ENCODE results near the gene FBXO42.
"Not testable (repeated sequence)": the region's sequence is repeated elsewhere in the genome, so short reads cannot be mapped to it uniquely, and the experiment has no call there.

The FBXO42 gene

DNA sequence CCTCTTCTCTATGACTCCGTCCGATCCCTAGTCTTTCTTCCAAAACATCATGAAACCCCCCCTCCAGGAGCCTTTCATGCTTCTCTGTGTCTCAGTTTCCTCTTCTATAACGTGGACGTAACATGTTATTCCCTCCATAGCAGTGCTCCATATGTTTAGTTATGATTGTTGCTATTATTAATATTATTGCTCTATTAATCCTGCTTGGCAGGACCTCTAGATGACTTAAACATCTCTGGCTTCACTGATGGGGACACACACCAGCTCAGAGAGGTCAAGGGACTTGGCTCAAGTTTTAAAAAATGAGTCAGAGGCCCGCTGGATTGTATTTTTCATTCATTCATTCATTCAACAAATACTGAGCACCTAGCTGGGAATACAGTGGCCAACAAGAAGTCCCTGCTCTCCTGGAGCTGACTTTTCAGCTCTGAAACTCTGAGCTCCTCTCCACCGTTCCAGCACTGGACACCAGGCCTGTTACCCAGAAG is 114.9 kb downstream of the FBXO42 start:
- H3K9me3 Mint-ChIP-seq, result no peaks in the 10 kb centered on the region
- H3K36me3 Mint-ChIP-seq (ENCODE audit: low read depth), result no peaks in the 10 kb centered on the region
- H3K27me3 Mint-ChIP-seq, result no peaks in the 10 kb centered on the region
- H3K4me3 Mint-ChIP-seq, result peak overlapping the region; percentile 87
- peak overlapping the region; percentile 88 for H3K27ac Mint-ChIP-seq
- H3K4me1 Mint-ChIP-seq (ENCODE audit: low read depth), result peaks cover 27% of the 10 kb centered on the region

GRCh38 chr1:16236511-16237342 is 115.6 kb downstream of the FBXO42 start, which contains the start of gene CPLANE2:
TSS of gene CPLANE2 (minus strand) at chr1:16237183. CDS start at chr1:16236742, 441 bp downstream.
- H3K27me3 Mint-ChIP-seq, result no peaks in the 10 kb centered on the region
- no peaks in the 10 kb centered on the region for H3K9me3 Mint-ChIP-seq
- H3K4me1 Mint-ChIP-seq (ENCODE audit: low read depth), result peaks cover 27% of the 10 kb centered on the region
- peak within 1 kb of the TSS; percentile 87 for H3K4me3 Mint-ChIP-seq
- H3K36me3 Mint-ChIP-seq (ENCODE audit: low read depth), result no peaks in the 10 kb centered on the region
- peak within 1 kb of the TSS; percentile 88 for H3K27ac Mint-ChIP-seq

GRCh38 chr1:16235944-16236510 is 116.3 kb downstream of the FBXO42 start:
- H3K4me1 Mint-ChIP-seq (ENCODE audit: low read depth), result peaks cover 27% of the 10 kb centered on the region
- H3K36me3 Mint-ChIP-seq (ENCODE audit: low read depth), result no peaks in the 10 kb centered on the region
- H3K27ac Mint-ChIP-seq, result peak overlapping the region; percentile 45
- no peaks in the 10 kb centered on the region for H3K9me3 Mint-ChIP-seq
- H3K27me3 Mint-ChIP-seq, result no peaks in the 10 kb centered on the region
- peak overlapping the region; percentile 87 for H3K4me3 Mint-ChIP-seq

GRCh38 chr1:16235347-16235746 is 116.9 kb downstream of the FBXO42 start:
- Mint-ChIP-seq H3K4me1 (ENCODE audit: low read depth) (peaks cover 27% of the 10 kb centered on the region), H3K36me3 (ENCODE audit: low read depth) (no peaks in the 10 kb centered on the region), H3K4me3 (no peak overlapping the region), H3K27ac (no peak overlapping the region), H3K9me3 (no peaks in the 10 kb centered on the region), H3K27me3 (no peaks in the 10 kb centered on the region)

DNA sequence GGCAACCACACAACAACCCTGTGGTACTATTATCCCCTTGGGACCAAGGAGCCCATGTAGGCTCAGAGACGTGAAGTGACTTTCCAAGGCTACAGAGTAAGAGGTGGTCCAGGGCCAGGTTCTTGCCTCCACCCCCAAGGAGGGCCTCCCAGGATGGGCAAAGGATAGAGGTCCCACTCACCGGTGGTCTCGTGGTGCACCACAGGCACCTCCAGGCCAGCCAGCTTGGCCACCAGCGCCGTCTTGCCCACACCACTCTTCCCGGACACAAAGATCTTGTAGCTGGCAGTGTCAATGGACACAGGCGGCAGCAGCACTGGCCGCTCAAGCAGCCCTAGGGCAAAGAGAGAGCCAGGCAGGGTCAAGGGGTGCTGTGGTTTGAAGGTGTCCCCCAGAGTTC is 118.8 kb downstream of the FBXO42 start:
- H3K4me3 Mint-ChIP-seq, result no peak overlapping the region
- no peaks in the 10 kb centered on the region for H3K9me3 Mint-ChIP-seq
- no peaks in the 10 kb centered on the region for H3K36me3 Mint-ChIP-seq (ENCODE audit: low read depth)
- peaks cover 27% of the 10 kb centered on the region for H3K4me1 Mint-ChIP-seq (ENCODE audit: low read depth)
- H3K27me3 Mint-ChIP-seq, result peaks cover 5% of the 10 kb centered on the region
- no peak overlapping the region for H3K27ac Mint-ChIP-seq

DNA sequence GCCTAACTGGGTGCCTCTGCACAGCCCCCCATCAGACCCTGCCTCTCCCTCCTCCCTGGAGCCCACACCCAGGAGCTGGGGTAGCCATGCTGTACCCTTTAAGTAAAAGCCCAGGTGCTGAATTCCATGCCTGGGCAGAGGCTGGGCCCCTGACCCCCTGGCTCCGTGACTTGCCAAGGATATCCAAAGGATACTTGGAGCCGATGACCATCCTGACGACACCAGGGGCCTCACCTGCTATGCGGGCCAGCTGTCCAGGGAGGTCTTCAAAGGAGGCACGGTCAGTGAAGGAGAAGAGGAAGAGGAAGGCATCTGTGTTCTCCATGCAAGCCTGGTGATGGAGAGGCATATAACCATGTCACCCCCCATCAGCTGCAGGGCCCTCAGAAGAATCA is 120.0 kb downstream of the FBXO42 start:
- no peak overlapping the region for H3K27ac Mint-ChIP-seq
- H3K4me3 Mint-ChIP-seq, result no peak overlapping the region
- H3K36me3 Mint-ChIP-seq (ENCODE audit: low read depth), result no peaks in the 10 kb centered on the region
- peaks cover 17% of the 10 kb centered on the region for H3K27me3 Mint-ChIP-seq
- H3K4me1 Mint-ChIP-seq (ENCODE audit: low read depth), result peaks cover 29% of the 10 kb centered on the region
- H3K9me3 Mint-ChIP-seq, result no peaks in the 10 kb centered on the region

DNA sequence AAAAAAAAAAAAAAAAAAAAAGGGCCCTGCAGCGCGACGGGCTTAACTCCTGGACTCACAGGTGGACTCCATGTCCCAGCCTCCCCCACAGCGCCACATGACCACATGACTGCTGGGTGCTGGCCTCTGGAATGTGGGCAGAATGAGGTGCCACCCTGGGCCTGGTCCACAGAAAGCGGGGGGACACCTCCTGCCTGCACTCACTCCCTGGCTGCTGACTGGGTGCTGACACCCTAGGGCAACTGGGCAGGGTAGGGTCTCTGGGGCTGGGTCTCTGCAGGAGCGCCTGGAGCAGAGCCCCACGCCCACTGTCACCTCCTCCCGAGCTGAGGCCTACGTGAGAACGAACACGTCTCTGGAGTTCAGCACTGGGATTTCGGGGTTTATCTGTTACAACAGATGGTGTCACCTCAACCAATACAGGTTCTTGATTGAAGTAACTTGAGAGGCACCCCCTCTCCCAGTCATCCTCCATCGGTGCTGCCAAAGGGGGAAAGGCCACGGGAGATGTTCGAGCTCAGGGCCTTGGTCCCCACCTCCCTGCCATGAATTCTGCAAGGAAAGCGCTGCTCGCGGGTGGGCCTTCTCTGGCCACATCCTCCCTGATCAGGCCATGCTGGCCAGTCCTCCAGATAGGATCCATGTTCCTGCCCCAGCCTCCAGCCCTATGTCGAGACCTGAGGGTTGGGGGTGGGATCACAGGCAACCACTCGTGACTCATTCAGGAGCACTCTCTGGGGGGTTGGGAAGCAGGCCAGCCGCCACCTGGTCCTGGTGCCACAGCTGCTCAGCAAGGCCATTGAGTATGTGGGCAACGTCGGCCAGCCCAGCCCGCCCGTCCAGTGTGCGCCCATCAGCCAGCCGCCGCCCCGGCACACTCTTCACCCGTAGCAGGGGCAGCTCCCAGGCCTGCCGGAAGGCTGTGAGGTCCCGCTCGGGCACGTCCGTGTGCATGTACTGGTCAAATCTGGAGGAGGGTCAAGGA is 120.7 kb downstream of the FBXO42 start:
- H3K4me3 Mint-ChIP-seq, result no peak overlapping the region

DNA sequence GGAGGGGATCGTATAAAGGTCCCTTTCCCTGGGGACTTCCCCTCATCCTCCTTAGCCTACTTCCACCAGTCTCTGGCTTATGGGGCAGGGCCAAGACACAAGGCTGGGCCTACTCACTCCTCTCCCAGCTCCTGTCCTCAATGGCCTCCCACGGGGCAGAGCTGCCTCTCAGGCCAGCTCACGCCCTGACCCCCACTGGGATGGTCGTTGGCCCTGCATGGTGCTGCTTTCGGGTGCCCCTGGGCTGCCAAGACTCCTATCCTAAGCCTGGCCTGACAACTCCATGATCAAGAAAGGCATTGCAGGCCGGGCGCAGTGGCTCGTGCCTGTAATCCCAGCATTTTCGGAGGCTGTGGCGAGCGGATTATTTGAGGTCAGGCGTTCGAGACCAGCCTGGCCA is 121.5 kb downstream of the FBXO42 start:
- Mint-ChIP-seq H3K9me3 (no peaks in the 10 kb centered on the region), H3K27me3 (peaks cover 29% of the 10 kb centered on the region), H3K4me3 (no peak overlapping the region), H3K4me1 (ENCODE audit: low read depth) (peaks cover 14% of the 10 kb centered on the region), H3K36me3 (ENCODE audit: low read depth) (peaks cover 4% of the 10 kb centered on the region), H3K27ac (no peak overlapping the region)

More for the DNA sequence above, 120.7 kb downstream of the FBXO42 start:
- Mint-ChIP-seq H3K27ac (no peak overlapping the region), H3K27me3 (peaks cover 21% of the 10 kb centered on the region), H3K36me3 (ENCODE audit: low read depth) (no peaks in the 10 kb centered on the region), H3K9me3 (no peaks in the 10 kb centered on the region), H3K4me1 (ENCODE audit: low read depth) (peaks cover 22% of the 10 kb centered on the region)

GRCh38 chr1:16229976-16230740 is 122.1 kb downstream of the FBXO42 start:
- H3K4me3 Mint-ChIP-seq, result no peak overlapping the region
- H3K36me3 Mint-ChIP-seq (ENCODE audit: low read depth), result peaks cover 4% of the 10 kb centered on the region

GRCh38 chr1:16226490-16227179 is 125.6 kb downstream of the FBXO42 start:
- no peak overlapping the region for H3K27ac Mint-ChIP-seq
- H3K4me3 Mint-ChIP-seq, result no peak overlapping the region
- H3K27me3 Mint-ChIP-seq, result peaks cover 38% of the 10 kb centered on the region
- no peaks in the 10 kb centered on the region for H3K9me3 Mint-ChIP-seq
- peaks cover 4% of the 10 kb centered on the region for H3K36me3 Mint-ChIP-seq (ENCODE audit: low read depth)
- H3K4me1 Mint-ChIP-seq (ENCODE audit: low read depth), result peaks cover 8% of the 10 kb centered on the region

More at GRCh38 chr1:16229976-16230740, 122.1 kb downstream of the FBXO42 start:
- Mint-ChIP-seq H3K27ac (no peak overlapping the region), H3K4me1 (ENCODE audit: low read depth) (peaks cover 11% of the 10 kb centered on the region), H3K27me3 (peaks cover 29% of the 10 kb centered on the region), H3K9me3 (no peaks in the 10 kb centered on the region)

GRCh38 chr1:16226129-16226489 is 126.2 kb downstream of the FBXO42 start:
- no peak overlapping the region for H3K4me3 Mint-ChIP-seq
- H3K36me3 Mint-ChIP-seq (ENCODE audit: low read depth), result peaks cover 4% of the 10 kb centered on the region
- no peak overlapping the region for H3K27ac Mint-ChIP-seq
- H3K9me3 Mint-ChIP-seq, result no peaks in the 10 kb centered on the region
- H3K27me3 Mint-ChIP-seq, result peaks cover 38% of the 10 kb centered on the region
- peaks cover 8% of the 10 kb centered on the region for H3K4me1 Mint-ChIP-seq (ENCODE audit: low read depth)

GRCh38 chr1:16224472-16224871 is 127.8 kb downstream of the FBXO42 start:
- Mint-ChIP-seq H3K9me3 (no peaks in the 10 kb centered on the region), H3K27me3 (peaks cover 38% of the 10 kb centered on the region), H3K36me3 (ENCODE audit: low read depth) (peaks cover 4% of the 10 kb centered on the region), H3K4me3 (no peak overlapping the region), H3K4me1 (ENCODE audit: low read depth) (peaks cover 11% of the 10 kb centered on the region), H3K27ac (no peak overlapping the region)

DNA sequence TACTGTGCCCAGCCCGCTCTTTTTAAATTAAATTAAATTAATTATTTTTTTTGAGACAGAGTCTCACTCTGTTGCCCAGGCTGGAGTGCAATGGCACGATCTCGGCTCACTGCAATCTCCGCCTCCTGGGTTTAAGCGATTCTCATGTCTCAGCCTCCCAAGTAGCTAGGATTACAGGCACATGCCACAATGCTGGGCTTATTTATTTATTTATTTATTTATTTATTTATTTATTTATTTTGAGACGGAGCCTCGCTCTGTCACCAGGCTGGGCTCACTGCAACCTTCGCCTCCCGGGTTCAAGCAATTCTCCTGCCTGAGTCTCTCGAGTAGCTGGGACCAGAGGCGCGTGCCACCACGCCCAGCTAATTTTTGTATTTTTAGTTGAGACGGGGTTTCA is 129.6 kb downstream of the FBXO42 start:
- H3K27ac Mint-ChIP-seq; H3K9me3 Mint-ChIP-seq; H3K4me1 Mint-ChIP-seq (ENCODE audit: low read depth); H3K36me3 Mint-ChIP-seq (ENCODE audit: low read depth); H3K4me3 Mint-ChIP-seq: not testable (repeated sequence)
- H3K27me3 Mint-ChIP-seq, result peaks cover 26% of the 10 kb centered on the region
